AG20443 (cell line): ENCODE results near the gene TLX2.
"Not testable (repeated sequence)": the region's sequence is repeated elsewhere in the genome, so short reads cannot be mapped to it uniquely, and the experiment has no call there.

Experiments
- DNase-seq: peaks from one replicate; pipeline ENCODE4 v3.0.0; 2012; ENCODE audit warnings: low spot score, mixed read lengths

The TLX2 gene

GRCh38 chr2:74514368-74515270 is at the start of gene TLX2:
Gene TLX2, plus strand, starts transcription at chr2:74514450. Its CDS starts 357 bp downstream, at chr2:74514807.
- peak; percentile 22 for DNase-seq

- DNase-seq: not testable (repeated sequence)
These were observed 43.5 kb upstream of the TLX2 start for GRCh38 chr2:74470742-74471141.

GRCh38 chr2:74471332-74472065 is 42.8 kb upstream of the TLX2 start:
- DNase-seq: no peak

GRCh38 chr2:74472086-74472944 is 41.9 kb upstream of the TLX2 start, which contains the start of gene MRPL53:
Gene MRPL53, minus strand, starts transcription at chr2:74472680. Its CDS starts 20 bp downstream, at chr2:74472660.
- DNase-seq: peak; percentile 88

GRCh38 chr2:74472945-74473258 is 41.3 kb upstream of the TLX2 start:
- no peak for DNase-seq

- DNase-seq: no peak
These were observed 39.8 kb upstream of the TLX2 start for GRCh38 chr2:74474481-74474880.

- DNase-seq: no peak
These were observed 39.4 kb upstream of the TLX2 start for GRCh38 chr2:74474899-74475298.

GRCh38 chr2:74481431-74481830 is 32.8 kb upstream of the TLX2 start:
- no peak for DNase-seq

GRCh38 chr2:74481961-74482800 is 32.1 kb upstream of the TLX2 start:
- DNase-seq: peak; percentile 50

GRCh38 chr2:74482801-74483674 is 31.2 kb upstream of the TLX2 start, which contains the start of the genes CCDC142 and TTC31:
Gene CCDC142, minus strand, starts transcription at chr2:74482998. Its CDS starts 161 bp downstream, at chr2:74482837.
Gene TTC31, plus strand, starts transcription at chr2:74483081. Its CDS starts 15 bp downstream, at chr2:74483096.
- DNase-seq: peak; percentile 92

GRCh38 chr2:74483675-74484164 is 30.5 kb upstream of the TLX2 start:
- not testable (repeated sequence) for DNase-seq

GRCh38 chr2:74486141-74486540 is 28.1 kb upstream of the TLX2 start:
- no peak for DNase-seq

GRCh38 chr2:74488643-74489481 is 25.4 kb upstream of the TLX2 start:
- no peak for DNase-seq

GRCh38 chr2:74489906-74490305 is 24.3 kb upstream of the TLX2 start:
- DNase-seq: no peak

- no peak for DNase-seq
These were observed 22.4 kb upstream of the TLX2 start for GRCh38 chr2:74491648-74492544.

GRCh38 chr2:74493546-74493945 is 20.7 kb upstream of the TLX2 start:
- DNase-seq: no peak

GRCh38 chr2:74495440-74495839 is 18.8 kb upstream of the TLX2 start:
- DNase-seq: no peak
